WTC11 (cell line): ENCODE results near the gene PROP1. TPM values are rescaled to one million over a fixed set of nuclear protein-coding genes. Genes with fewer than 3 reads are reported as not detected.

Experiments used
- ATAC-seq: fragments of 200-7000 bp; cut with Tn5 transposase; 2 replicates; pipeline ENCODE4 v1.10.0; 2021; ENCODE audit warnings: mild to moderate bottlenecking, moderate library complexity
- CTCF ChIA-PET: fragments of 300-600 bp; sonication (Branson Sonifier 250); formaldehyde crosslinking; loops from one replicate; lab custom pipeline; 2021; ENCODE audit warnings: antibody characterized with exemption; lab: Charles Lee
- POLR2A ChIA-PET: fragments of 350-600 bp; sonication (Branson Sonifier 250); formaldehyde crosslinking; loops from one replicate; lab custom pipeline; 2021; ENCODE audit warnings: antibody characterized with exemption; lab: Charles Lee
- DNase-seq: peaks from one replicate; pipeline ENCODE4 v3.0.0; 2021; ENCODE audit warnings: low spot score
- H3K27ac Mint-ChIP-seq: 2 replicates; pipeline ENCODE4 v1.8.0; 2021; ENCODE audit warnings: mixed read lengths
- H3K27me3 Mint-ChIP-seq: 2 replicates; pipeline ENCODE4 v1.8.0; 2021; ENCODE audit warnings: low read depth, mild to moderate bottlenecking, moderate library complexity, mixed read lengths
- H3K36me3 Mint-ChIP-seq: 2 replicates; pipeline ENCODE4 v1.8.0; 2021; ENCODE audit warnings: mixed read lengths
- H3K4me1 Mint-ChIP-seq: 2 replicates; pipeline ENCODE4 v1.8.0; 2022; ENCODE audit warnings: mixed read lengths
- H3K4me3 Mint-ChIP-seq: 2 replicates; pipeline ENCODE4 v1.8.0; 2021; ENCODE audit warnings: mild to moderate bottlenecking, moderate library complexity, mixed read lengths
- H3K9me3 Mint-ChIP-seq: 2 replicates; pipeline ENCODE4 v1.8.0; 2021; ENCODE audit warnings: mixed read lengths
- CBFB ChIP-seq: sonication (generic); formaldehyde crosslinking; IDR thresholded peaks from 2 replicates; pipeline ENCODE4 v1.8.1; 2022; ENCODE audit warnings: mild to moderate bottlenecking, low read depth, missing genetic modification reagents
- ELF4 ChIP-seq: sonication (generic); formaldehyde crosslinking; IDR thresholded peaks from 2 replicates; pipeline ENCODE4 v1.8.1; 2022; ENCODE audit warnings: low read depth, mild to moderate bottlenecking, moderate library complexity, missing genetic modification reagents
- EMX1 ChIP-seq: fragments of 250-450 bp; sonication (Bioruptor Pico); IDR thresholded peaks from 2 replicates; pipeline ENCODE4 v1.8.0; 2021; ENCODE audit warnings: mild to moderate bottlenecking
- ETV6 ChIP-seq: sonication (generic); formaldehyde crosslinking; IDR thresholded peaks from 2 replicates; pipeline ENCODE4 v1.8.1; 2022; ENCODE audit warnings: mild to moderate bottlenecking, missing genetic modification reagents
- GRHL2 ChIP-seq: fragments of 250-450 bp; sonication (Bioruptor Pico); IDR thresholded peaks from 2 replicates; pipeline ENCODE4 v1.8.0; 2022; ENCODE audit warnings: mild to moderate bottlenecking, moderate library complexity; ENCODE audit not compliant: insufficient replicate concordance, severe bottlenecking
- GTF2I ChIP-seq: fragments of 250-450 bp; sonication (Bioruptor Pico); conservative IDR thresholded peaks from 2 replicates; pipeline ENCODE4 v1.4.0; 2021; ENCODE audit warnings: mild to moderate bottlenecking
- HMGA2 ChIP-seq: fragments of 250-450 bp; sonication (Bioruptor Pico); IDR thresholded peaks from 2 replicates; pipeline ENCODE4 v1.4.0; 2021; ENCODE audit warnings: mild to moderate bottlenecking, moderate library complexity
- JAZF1 ChIP-seq: fragments of 250-450 bp; sonication (Bioruptor Pico); IDR thresholded peaks from 2 replicates; pipeline ENCODE4 v1.9.0; 2021; ENCODE audit warnings: moderate library complexity, mild to moderate bottlenecking, inconsistent platforms
- NR1H2 ChIP-seq: sonication (generic); formaldehyde crosslinking; IDR thresholded peaks from 2 replicates; pipeline ENCODE4 v1.9.0; 2021; ENCODE audit warnings: mild to moderate bottlenecking, moderate library complexity, missing genetic modification reagents
- OVOL2 ChIP-seq: fragments of 250-450 bp; sonication (Bioruptor Pico); IDR thresholded peaks from 2 replicates; pipeline ENCODE4 v1.9.0; 2021; ENCODE audit warnings: mild to moderate bottlenecking, borderline replicate concordance
- RELA ChIP-seq: sonication (generic); formaldehyde crosslinking; IDR thresholded peaks from 2 replicates; pipeline ENCODE4 v1.8.1; 2022; ENCODE audit warnings: missing genetic modification reagents, mild to moderate bottlenecking, borderline replicate concordance
- SOX15 ChIP-seq: fragments of 250-450 bp; sonication (Bioruptor Pico); IDR thresholded peaks from 2 replicates; pipeline ENCODE4 v1.9.0; 2021; ENCODE audit warnings: mild to moderate bottlenecking
- ZNF219 ChIP-seq: sonication (generic); formaldehyde crosslinking; IDR thresholded peaks from 2 replicates; pipeline ENCODE4 v1.8.0; 2023; ENCODE audit warnings: missing genetic modification reagents, mild to moderate bottlenecking, borderline replicate concordance
- total RNA-seq: library from RNA; stranded (reverse); gene quantifications from 3 replicates; pipeline ENCODE4 v1.2.3, GENCODE V29; 2021
- TF ChIP-seq, protein P1 (sequence below): sonication (generic); formaldehyde crosslinking; IDR thresholded peaks from 2 replicates; pipeline ENCODE4 v1.8.1; 2023; ENCODE audit warnings: mild to moderate bottlenecking, missing genetic modification reagents, borderline replicate concordance
- TF ChIP-seq, protein P2 (sequence below): sonication (generic); formaldehyde crosslinking; IDR thresholded peaks from 2 replicates; pipeline ENCODE4 v1.8.1; 2022; ENCODE audit warnings: mild to moderate bottlenecking, missing genetic modification reagents, moderate library complexity, borderline replicate concordance
- TF ChIP-seq, protein P3 (sequence below): fragments of 250-450 bp; sonication (Bioruptor Pico); IDR thresholded peaks from 2 replicates; pipeline ENCODE4 v2.1.2; 2022; ENCODE audit warnings: mild to moderate bottlenecking, moderate library complexity
- TF ChIP-seq, protein P4 (sequence below): sonication (generic); formaldehyde crosslinking; IDR thresholded peaks from 2 replicates; pipeline ENCODE4 v1.8.1; 2022; ENCODE audit warnings: missing genetic modification reagents, borderline replicate concordance
- TF ChIP-seq, protein P5 (sequence below): fragments of 250-450 bp; sonication (Bioruptor Pico); IDR thresholded peaks from 2 replicates; pipeline ENCODE4 v1.9.0; 2021; ENCODE audit warnings: mild to moderate bottlenecking

PROP1 gene
- total RNA-seq, 1 experiment from 2014 or later = not detected

DNA sequence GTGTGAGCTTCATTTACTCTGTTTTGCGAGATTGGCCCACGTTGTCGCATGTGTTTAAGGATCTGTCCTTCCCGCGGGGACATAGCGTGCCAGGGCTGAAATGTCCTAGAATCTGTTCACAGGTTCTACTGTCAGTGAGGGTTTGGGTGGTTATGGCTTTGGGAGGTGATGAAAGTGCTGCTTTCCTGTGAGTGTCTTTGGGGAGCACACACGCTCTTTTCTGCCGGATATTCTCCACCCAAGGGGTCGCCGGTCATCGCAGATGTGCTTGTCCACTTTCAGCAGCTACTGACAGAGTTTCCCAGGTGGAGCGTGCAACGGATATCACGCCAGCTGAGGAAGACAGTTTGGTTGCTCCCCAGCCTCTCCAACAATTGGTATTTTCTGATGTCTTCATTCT is 32.1 kb downstream of the PROP1 start:
- no peak overlapping the region for H3K4me3 Mint-ChIP-seq
- TF ChIP-seq, protein P1, sequence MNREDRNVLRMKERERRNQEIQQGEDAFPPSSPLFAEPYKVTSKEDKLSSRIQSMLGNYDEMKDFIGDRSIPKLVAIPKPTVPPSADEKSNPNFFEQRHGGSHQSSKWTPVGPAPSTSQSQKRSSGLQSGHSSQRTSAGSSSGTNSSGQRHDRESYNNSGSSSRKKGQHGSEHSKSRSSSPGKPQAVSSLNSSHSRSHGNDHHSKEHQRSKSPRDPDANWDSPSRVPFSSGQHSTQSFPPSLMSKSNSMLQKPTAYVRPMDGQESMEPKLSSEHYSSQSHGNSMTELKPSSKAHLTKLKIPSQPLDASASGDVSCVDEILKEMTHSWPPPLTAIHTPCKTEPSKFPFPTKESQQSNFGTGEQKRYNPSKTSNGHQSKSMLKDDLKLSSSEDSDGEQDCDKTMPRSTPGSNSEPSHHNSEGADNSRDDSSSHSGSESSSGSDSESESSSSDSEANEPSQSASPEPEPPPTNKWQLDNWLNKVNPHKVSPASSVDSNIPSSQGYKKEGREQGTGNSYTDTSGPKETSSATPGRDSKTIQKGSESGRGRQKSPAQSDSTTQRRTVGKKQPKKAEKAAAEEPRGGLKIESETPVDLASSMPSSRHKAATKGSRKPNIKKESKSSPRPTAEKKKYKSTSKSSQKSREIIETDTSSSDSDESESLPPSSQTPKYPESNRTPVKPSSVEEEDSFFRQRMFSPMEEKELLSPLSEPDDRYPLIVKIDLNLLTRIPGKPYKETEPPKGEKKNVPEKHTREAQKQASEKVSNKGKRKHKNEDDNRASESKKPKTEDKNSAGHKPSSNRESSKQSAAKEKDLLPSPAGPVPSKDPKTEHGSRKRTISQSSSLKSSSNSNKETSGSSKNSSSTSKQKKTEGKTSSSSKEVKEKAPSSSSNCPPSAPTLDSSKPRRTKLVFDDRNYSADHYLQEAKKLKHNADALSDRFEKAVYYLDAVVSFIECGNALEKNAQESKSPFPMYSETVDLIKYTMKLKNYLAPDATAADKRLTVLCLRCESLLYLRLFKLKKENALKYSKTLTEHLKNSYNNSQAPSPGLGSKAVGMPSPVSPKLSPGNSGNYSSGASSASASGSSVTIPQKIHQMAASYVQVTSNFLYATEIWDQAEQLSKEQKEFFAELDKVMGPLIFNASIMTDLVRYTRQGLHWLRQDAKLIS (CRISPR knock-in tag) = no peak
- TF ChIP-seq HMGA2 (CRISPR knock-in tag) (no peak), GTF2I (CRISPR knock-in tag) (no peak), JAZF1 (CRISPR knock-in tag) (no peak), ZNF219 (CRISPR knock-in tag) (no peak), OVOL2 (no peak), ETV6 (CRISPR knock-in tag) (no peak), GRHL2 (CRISPR knock-in tag) (no peak)
- TF ChIP-seq, protein P2, sequence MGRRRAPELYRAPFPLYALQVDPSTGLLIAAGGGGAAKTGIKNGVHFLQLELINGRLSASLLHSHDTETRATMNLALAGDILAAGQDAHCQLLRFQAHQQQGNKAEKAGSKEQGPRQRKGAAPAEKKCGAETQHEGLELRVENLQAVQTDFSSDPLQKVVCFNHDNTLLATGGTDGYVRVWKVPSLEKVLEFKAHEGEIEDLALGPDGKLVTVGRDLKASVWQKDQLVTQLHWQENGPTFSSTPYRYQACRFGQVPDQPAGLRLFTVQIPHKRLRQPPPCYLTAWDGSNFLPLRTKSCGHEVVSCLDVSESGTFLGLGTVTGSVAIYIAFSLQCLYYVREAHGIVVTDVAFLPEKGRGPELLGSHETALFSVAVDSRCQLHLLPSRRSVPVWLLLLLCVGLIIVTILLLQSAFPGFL = no peak
- H3K9me3 Mint-ChIP-seq = peaks cover 8% of the 10 kb centered on the region
- no peaks in the 10 kb centered on the region for H3K27me3 Mint-ChIP-seq
- no peak overlapping the region for H3K27ac Mint-ChIP-seq
- H3K4me1 Mint-ChIP-seq = peaks cover 11% of the 10 kb centered on the region
- ChIA-PET POLR2A (no interaction called here), CTCF (no interaction called here)
- ATAC-seq = no peak
- peaks cover 36% of the 10 kb centered on the region for H3K36me3 Mint-ChIP-seq
- DNase-seq = no peak

DNA sequence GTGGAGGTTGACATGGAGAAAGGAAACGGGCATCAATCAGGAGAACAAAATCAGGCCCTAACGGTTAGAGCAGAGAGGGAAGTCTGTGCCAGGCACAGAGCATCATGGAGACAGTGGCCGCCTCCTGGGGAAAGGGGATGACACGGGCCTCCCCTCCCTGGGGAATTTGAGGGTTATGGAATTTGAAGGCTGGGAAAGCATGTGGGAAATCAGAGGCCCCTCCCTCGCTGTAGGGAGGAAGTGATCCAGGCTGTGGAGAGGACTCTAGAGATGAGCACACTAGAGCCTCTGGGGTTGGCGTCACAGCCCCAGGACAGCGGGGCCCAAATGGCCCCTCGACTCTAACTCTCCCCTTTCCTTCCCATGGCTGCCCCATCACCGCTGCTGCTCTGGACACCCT is 36.7 kb downstream of the PROP1 start:
- ChIA-PET POLR2A (no interaction called here), CTCF (no interaction called here)
- H3K36me3 Mint-ChIP-seq = peaks cover 31% of the 10 kb centered on the region
- H3K9me3 Mint-ChIP-seq = peaks cover 8% of the 10 kb centered on the region
- H3K27ac Mint-ChIP-seq = peak overlapping the region; percentile 75
- no peaks in the 10 kb centered on the region for H3K27me3 Mint-ChIP-seq
- H3K4me3 Mint-ChIP-seq = no peak overlapping the region
- DNase-seq (no peak), ATAC-seq (peak; percentile 24)
- TF ChIP-seq NR1H2 (CRISPR knock-in tag) (no peak), RELA (CRISPR knock-in tag) (no peak), OVOL2 (no peak), EMX1 (CRISPR knock-in tag) (no peak), SOX15 (CRISPR knock-in tag) (no peak), ELF4 (no peak), CBFB (CRISPR knock-in tag) (no peak)
- TF ChIP-seq, protein P3, sequence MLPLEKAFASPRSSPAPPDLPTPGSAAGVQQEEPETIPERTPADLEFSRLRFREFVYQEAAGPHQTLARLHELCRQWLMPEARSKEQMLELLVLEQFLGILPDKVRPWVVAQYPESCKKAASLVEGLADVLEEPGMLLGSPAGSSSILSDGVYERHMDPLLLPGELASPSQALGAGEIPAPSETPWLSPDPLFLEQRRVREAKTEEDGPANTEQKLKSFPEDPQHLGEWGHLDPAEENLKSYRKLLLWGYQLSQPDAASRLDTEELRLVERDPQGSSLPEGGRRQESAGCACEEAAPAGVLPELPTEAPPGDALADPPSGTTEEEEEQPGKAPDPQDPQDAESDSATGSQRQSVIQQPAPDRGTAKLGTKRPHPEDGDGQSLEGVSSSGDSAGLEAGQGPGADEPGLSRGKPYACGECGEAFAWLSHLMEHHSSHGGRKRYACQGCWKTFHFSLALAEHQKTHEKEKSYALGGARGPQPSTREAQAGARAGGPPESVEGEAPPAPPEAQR = no peak
- TF ChIP-seq, protein P4, sequence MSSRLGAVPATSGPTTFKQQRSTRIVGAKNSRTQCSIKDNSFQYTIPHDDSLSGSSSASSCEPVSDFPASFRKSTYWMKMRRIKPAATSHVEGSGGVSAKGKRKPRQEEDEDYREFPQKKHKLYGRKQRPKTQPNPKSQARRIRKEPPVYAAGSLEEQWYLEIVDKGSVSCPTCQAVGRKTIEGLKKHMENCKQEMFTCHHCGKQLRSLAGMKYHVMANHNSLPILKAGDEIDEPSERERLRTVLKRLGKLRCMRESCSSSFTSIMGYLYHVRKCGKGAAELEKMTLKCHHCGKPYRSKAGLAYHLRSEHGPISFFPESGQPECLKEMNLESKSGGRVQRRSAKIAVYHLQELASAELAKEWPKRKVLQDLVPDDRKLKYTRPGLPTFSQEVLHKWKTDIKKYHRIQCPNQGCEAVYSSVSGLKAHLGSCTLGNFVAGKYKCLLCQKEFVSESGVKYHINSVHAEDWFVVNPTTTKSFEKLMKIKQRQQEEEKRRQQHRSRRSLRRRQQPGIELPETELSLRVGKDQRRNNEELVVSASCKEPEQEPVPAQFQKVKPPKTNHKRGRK (CRISPR knock-in tag) = no peak
- TF ChIP-seq, protein P5, sequence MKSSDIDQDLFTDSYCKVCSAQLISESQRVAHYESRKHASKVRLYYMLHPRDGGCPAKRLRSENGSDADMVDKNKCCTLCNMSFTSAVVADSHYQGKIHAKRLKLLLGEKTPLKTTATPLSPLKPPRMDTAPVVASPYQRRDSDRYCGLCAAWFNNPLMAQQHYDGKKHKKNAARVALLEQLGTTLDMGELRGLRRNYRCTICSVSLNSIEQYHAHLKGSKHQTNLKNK (CRISPR knock-in tag) = no peak
- H3K4me1 Mint-ChIP-seq = peaks cover 16% of the 10 kb centered on the region
